Measurements from ENCODE around the gene HIGD2B. TPM values are rescaled to one million over a fixed set of nuclear protein-coding genes. Genes with fewer than 3 reads are reported as not detected.

The HIGD2B gene
- total and polyA plus RNA-seq, 2 of the 13 experiments (the other 11 are each of a cell fraction or from before 2014, with no cell fraction given): not detected

DNA sequence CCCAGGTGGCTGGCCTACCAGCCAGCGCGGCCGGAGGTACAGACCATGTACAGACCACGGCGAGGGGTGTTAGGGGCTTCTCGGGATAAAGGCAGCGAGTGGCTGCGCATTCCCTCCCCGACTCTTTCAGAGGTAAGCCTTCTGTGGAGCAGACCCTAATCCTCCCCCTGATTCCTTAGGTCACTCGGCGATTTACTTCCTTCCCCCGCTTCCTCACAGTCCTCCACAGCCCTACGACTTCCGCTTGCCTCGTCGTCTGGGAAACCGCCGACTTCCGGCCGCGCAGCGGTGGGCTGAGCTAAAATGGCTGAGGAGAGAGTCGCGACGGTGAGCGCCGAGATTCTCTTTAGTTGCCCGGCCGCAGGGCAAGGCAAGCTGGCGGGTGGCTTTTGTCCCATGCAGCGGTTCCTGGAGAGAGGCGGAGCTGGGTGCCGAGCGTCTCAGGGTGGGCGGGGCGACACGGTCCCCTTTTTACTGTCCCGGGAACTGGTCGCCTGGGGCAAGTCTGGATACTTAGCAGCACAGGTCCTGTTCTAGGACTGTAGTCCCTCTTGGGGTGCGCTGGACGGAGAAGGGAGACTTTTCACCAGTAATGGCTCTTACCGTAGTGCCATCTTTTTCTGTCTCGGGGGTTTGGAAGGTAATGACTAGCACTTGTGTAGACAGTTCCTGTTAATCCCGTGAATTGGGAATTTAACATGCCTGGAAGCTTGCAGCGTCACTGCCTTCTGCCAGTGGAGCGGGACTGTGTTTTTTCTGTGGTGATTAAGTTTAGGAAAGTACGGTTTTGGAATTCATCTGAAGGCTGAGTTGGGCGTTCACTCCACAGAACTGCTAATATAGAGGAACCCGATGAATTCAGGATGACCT lies at the start of gene HIGD2B, which contains the start of gene BBS4 (continued):
- TF ChIP-seq SMAD1 (CRISPR knock-in tag; IDR thresholded peaks at IDR 0.05; ENCODE audit: borderline replicate concordance, low read depth) (0 out of 2 replicates have a peak, but pooled peaks have one; percentile 30), MEIS2 (CRISPR knock-in tag; IDR thresholded peaks at IDR 0.05) (0 out of 2 replicates have a peak, but pooled peaks have one; percentile 7), GFI1 (CRISPR knock-in tag; IDR thresholded peaks at IDR 0.05; ENCODE audit: borderline replicate concordance) (no peak), ZNF317 (CRISPR knock-in tag; IDR thresholded peaks at IDR 0.05) (peak; percentile 72), ZFP82 (CRISPR knock-in tag; IDR thresholded peaks at IDR 0.05; ENCODE audit: borderline replicate concordance) (0 out of 2 replicates have a peak, but pooled peaks have one; percentile 71), SPEN (CRISPR knock-in tag; IDR thresholded peaks at IDR 0.05; ENCODE audit: low read depth) (peak; percentile 65; the same call in 1 of the 2 replicates), REL (CRISPR knock-in tag; conservative IDR thresholded peaks at IDR 0.05) (no peak), CAMTA2 (CRISPR knock-in tag; IDR thresholded peaks at IDR 0.05; ENCODE audit: borderline replicate concordance) (no peak), MZF1 (CRISPR knock-in tag; IDR thresholded peaks at IDR 0.05; ENCODE audit: borderline replicate concordance) (0 out of 2 replicates have a peak, but pooled peaks have one; percentile 38), RFXAP (CRISPR knock-in tag; IDR thresholded peaks at IDR 0.05; ENCODE audit: borderline replicate concordance) (no peak), FOXP1 (IDR thresholded peaks at IDR 0.05) (no peak), FOXP1 (CRISPR knock-in tag; IDR thresholded peaks at IDR 0.05) (peak; percentile 3; the same call in 1 of the 2 replicates), XRCC5 (optimal IDR thresholded peaks at IDR 0.05; ENCODE audit: low read length) (peak; percentile 78), MED8 (CRISPR knock-in tag; IDR thresholded peaks at IDR 0.05; ENCODE audit: insufficient replicate concordance) (peak; percentile 57), KMT2A (CRISPR knock-in tag; IDR thresholded peaks at IDR 0.05) (peak; percentile 66; the same call in 1 of the 2 replicates), PAXIP1 (CRISPR knock-in tag; conservative IDR thresholded peaks at IDR 0.05) (peak; percentile 32; the same call in 1 of the 2 replicates), CREB1 (IDR thresholded peaks at IDR 0.05) (peak; percentile 35), CREB1 (CRISPR knock-in tag; IDR thresholded peaks at IDR 0.05) (peak; percentile 75), SALL1 (CRISPR knock-in tag; IDR thresholded peaks at IDR 0.05) (peak; percentile 74), ZNF180 (CRISPR knock-in tag; IDR thresholded peaks at IDR 0.05; ENCODE audit: borderline replicate concordance, low read depth) (no peak)
- TF ChIP-seq, protein P1, sequence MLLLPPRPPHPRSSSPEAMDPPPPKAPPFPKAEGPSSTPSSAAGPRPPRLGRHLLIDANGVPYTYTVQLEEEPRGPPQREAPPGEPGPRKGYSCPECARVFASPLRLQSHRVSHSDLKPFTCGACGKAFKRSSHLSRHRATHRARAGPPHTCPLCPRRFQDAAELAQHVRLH (CRISPR knock-in tag; IDR thresholded peaks at IDR 0.05; ENCODE audit: borderline replicate concordance, low read depth): peak; percentile 32; the same call in 1 of the 2 replicates
